HepG2 (cell line): Measurements from ENCODE around the gene MTX2. TPM values are rescaled to one million over a fixed set of nuclear protein-coding genes. Genes with fewer than 3 reads are reported as not detected.

Experiments
- ETV6 ChIP-seq: sonication (generic); formaldehyde crosslinking; conservative IDR thresholded peaks from 2 replicates; pipeline ENCODE4 v1.4.0; 2020; ENCODE audit warnings: missing genetic modification reagents
- HMG20B ChIP-seq: conservative IDR thresholded peaks from 2 replicates; pipeline ENCODE4 v1.6.1; 2016; ENCODE audit warnings: missing genetic modification reagents, missing compliant biosample characterization
- LCORL ChIP-seq, 2 experiments: fragments of 450-650 bp in 1 of 2; sonication (generic) in 1 of 2; formaldehyde crosslinking in 1 of 2; IDR thresholded peaks; 2 replicates each; pipeline versions ENCODE4 v1.5.0 to v1.6.1; 2017 to 2020; ENCODE audit warnings: antibody characterized with exemption in 1 of 2, missing genetic modification reagents in 1 of 2
- PITX1 ChIP-seq: sonication (generic); formaldehyde crosslinking; IDR thresholded peaks from 2 replicates; pipeline ENCODE4 v1.5.1; 2020; ENCODE audit warnings: mild to moderate bottlenecking, missing genetic modification reagents
- SAFB2 ChIP-seq: sonication (generic); formaldehyde crosslinking; IDR thresholded peaks from 2 replicates; pipeline ENCODE4 v1.5.1; 2020; ENCODE audit warnings: missing genetic modification reagents, low read depth, mild to moderate bottlenecking, borderline replicate concordance
- SRY ChIP-seq: sonication (generic); formaldehyde crosslinking; IDR thresholded peaks from 2 replicates; pipeline ENCODE4 v1.8.0; 2022; ENCODE audit warnings: mild to moderate bottlenecking, missing genetic modification reagents
- TEAD2 ChIP-seq: sonication (generic); formaldehyde crosslinking; IDR thresholded peaks from 2 replicates; pipeline ENCODE4 v1.9.0; 2021; ENCODE audit warnings: missing genetic modification reagents
- ZNF446 ChIP-seq: sonication (generic); formaldehyde crosslinking; IDR thresholded peaks from 2 replicates; pipeline ENCODE4 v1.5.0; 2020; ENCODE audit warnings: mild to moderate bottlenecking, missing genetic modification reagents
- ZNF629 ChIP-seq: sonication (generic); formaldehyde crosslinking; conservative IDR thresholded peaks from 2 replicates; pipeline ENCODE4 v1.5.0; 2020; ENCODE audit warnings: missing genetic modification reagents
- ZNF678 ChIP-seq: sonication (generic); formaldehyde crosslinking; IDR thresholded peaks from 2 replicates; pipeline ENCODE4 v1.4.0; 2020; ENCODE audit warnings: mild to moderate bottlenecking, missing genetic modification reagents
- ZNF780A ChIP-seq: sonication (generic); formaldehyde crosslinking; IDR thresholded peaks from 2 replicates; pipeline ENCODE4 v1.8.0; 2022; ENCODE audit warnings: mild to moderate bottlenecking, missing genetic modification reagents, moderate library complexity
- ZNF83 ChIP-seq: sonication (generic); formaldehyde crosslinking; IDR thresholded peaks from 2 replicates; pipeline ENCODE4 v1.4.0; 2020; ENCODE audit warnings: missing genetic modification reagents, mild to moderate bottlenecking, borderline replicate concordance
- ZSCAN29 ChIP-seq: sonication (generic); formaldehyde crosslinking; conservative IDR thresholded peaks from 2 replicates; pipeline ENCODE4 v1.4.0; 2020; ENCODE audit warnings: mild to moderate bottlenecking, missing genetic modification reagents
- polyA plus RNA-seq, 8 experiments: library from polyadenylated mRNA; depleted of rRNA in 3 of 8; stranded (reverse) in 7 of 8; unstranded in 1 of 8; fragments of >200 nt; fragmentation: Illumina TruSeq in 4 of 8; extraction: Trizol in 4 of 8; gene quantifications; 2 replicates each; pipeline versions ENCODE4 v1.2.1 to v1.2.3, GENCODE V29; 2011 to 2016; ENCODE audit warnings: low read depth in 4 of 8, missing spikeins in 1 of 8, mixed read lengths in 1 of 8; ENCODE audit not compliant: insufficient read depth in 1 of 8
- total RNA-seq, 5 experiments: library from RNA; depleted of rRNA; stranded (reverse); fragments of >200 nt; fragmentation: Illumina TruSeq; extraction: Trizol; gene quantifications; 2 replicates each; pipeline ENCODE4 v1.2.3, GENCODE V29; 2016; ENCODE audit warnings: low read depth in 1 of 5
- TF ChIP-seq, protein P1 (sequence below): sonication (generic); formaldehyde crosslinking; IDR thresholded peaks from 2 replicates; pipeline ENCODE4 v1.4.0; 2020; ENCODE audit warnings: mild to moderate bottlenecking, missing genetic modification reagents, borderline replicate concordance
- TF ChIP-seq, protein P2 (sequence below): sonication (generic); formaldehyde crosslinking; IDR thresholded peaks from 2 replicates; pipeline ENCODE4 v1.8.1; 2023; ENCODE audit warnings: missing genetic modification reagents, inconsistent platforms, borderline replicate concordance
- TF ChIP-seq, protein P3 (sequence below): sonication (generic); formaldehyde crosslinking; IDR thresholded peaks from 2 replicates; pipeline ENCODE4 v1.4.0; 2020; ENCODE audit warnings: missing genetic modification reagents; ENCODE audit errors: not compliant biosample characterization
- TF ChIP-seq, protein P4 (sequence below): IDR thresholded peaks from 2 replicates; pipeline ENCODE4 v1.6.1; 2016; ENCODE audit warnings: mild to moderate bottlenecking
- TF ChIP-seq, protein P5 (sequence below): sonication (generic); formaldehyde crosslinking; IDR thresholded peaks from 2 replicates; pipeline ENCODE4 v1.4.0; 2020; ENCODE audit warnings: missing genetic modification reagents, low read depth, mild to moderate bottlenecking, borderline replicate concordance

Gene MTX2
- total and polyA plus RNA-seq, 2 of the 13 experiments (the other 11 are each of a cell fraction or from before 2014, with no cell fraction given) = 58.1 to 75.7 TPM

DNA sequence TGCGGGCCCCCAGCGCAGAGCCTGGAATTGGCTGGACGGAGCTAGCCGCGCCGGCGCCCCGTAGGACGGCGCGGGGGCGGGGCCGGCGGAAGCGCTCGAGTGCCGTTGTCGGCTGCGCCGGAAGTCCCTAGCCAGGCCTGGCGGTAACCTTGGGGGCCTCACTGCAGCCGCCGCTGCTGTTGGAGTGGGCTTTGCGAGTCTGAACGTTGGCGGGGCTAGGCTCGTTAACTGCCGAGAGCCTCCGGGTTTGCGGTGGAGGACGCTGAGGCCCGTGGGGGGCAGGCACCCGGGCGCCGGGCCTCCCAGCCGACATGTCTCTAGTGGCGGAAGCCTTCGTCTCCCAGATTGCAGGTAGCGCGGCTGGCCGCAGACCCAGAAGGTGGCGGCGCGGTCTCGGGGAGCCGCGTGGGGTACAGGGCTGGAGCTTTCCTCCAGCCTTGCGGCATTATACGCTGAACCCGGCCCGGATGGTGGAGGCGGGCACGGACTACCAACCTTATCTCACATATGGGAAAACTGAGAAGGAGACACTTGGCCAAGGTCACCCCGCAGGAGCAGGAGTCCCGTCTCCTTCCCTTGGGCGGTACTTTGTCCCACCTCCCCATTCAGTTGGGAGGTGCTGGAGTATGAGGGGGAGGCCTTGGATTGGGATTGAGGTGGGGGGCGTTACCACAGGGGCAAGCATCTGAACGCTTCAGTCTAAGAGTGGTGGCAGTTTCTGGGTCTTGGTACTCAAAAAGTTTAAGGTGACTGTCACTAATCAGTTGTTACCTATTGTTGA is at the start of gene MTX2 (continued):
- TF ChIP-seq ZNF678 = peak; percentile 66; the same call in 1 of the 2 replicates
- 0 out of 2 replicates have a peak, but pooled peaks have one; percentile 25 for TF ChIP-seq TEAD2
- TF ChIP-seq HMG20B (CRISPR knock-in tag) = no peak
- peak; percentile 96 for TF ChIP-seq ZNF446 (CRISPR knock-in tag)
- TF ChIP-seq, protein P1, sequence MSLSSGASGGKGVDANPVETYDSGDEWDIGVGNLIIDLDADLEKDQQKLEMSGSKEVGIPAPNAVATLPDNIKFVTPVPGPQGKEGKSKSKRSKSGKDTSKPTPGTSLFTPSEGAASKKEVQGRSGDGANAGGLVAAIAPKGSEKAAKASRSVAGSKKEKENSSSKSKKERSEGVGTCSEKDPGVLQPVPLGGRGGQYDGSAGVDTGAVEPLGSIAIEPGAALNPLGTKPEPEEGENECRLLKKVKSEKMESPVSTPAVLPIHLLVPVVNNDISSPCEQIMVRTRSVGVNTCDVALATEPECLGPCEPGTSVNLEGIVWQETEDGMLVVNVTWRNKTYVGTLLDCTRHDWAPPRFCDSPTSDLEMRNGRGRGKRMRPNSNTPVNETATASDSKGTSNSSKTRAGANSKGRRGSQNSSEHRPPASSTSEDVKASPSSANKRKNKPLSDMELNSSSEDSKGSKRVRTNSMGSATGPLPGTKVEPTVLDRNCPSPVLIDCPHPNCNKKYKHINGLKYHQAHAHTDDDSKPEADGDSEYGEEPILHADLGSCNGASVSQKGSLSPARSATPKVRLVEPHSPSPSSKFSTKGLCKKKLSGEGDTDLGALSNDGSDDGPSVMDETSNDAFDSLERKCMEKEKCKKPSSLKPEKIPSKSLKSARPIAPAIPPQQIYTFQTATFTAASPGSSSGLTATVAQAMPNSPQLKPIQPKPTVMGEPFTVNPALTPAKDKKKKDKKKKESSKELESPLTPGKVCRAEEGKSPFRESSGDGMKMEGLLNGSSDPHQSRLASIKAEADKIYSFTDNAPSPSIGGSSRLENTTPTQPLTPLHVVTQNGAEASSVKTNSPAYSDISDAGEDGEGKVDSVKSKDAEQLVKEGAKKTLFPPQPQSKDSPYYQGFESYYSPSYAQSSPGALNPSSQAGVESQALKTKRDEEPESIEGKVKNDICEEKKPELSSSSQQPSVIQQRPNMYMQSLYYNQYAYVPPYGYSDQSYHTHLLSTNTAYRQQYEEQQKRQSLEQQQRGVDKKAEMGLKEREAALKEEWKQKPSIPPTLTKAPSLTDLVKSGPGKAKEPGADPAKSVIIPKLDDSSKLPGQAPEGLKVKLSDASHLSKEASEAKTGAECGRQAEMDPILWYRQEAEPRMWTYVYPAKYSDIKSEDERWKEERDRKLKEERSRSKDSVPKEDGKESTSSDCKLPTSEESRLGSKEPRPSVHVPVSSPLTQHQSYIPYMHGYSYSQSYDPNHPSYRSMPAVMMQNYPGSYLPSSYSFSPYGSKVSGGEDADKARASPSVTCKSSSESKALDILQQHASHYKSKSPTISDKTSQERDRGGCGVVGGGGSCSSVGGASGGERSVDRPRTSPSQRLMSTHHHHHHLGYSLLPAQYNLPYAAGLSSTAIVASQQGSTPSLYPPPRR (CRISPR knock-in tag) = no peak; the same call in 1 of the 2 replicates
- TF ChIP-seq PITX1 (CRISPR knock-in tag) = peak; percentile 87
- TF ChIP-seq ZNF629 (CRISPR knock-in tag) = no peak
- TF ChIP-seq, protein P2, sequence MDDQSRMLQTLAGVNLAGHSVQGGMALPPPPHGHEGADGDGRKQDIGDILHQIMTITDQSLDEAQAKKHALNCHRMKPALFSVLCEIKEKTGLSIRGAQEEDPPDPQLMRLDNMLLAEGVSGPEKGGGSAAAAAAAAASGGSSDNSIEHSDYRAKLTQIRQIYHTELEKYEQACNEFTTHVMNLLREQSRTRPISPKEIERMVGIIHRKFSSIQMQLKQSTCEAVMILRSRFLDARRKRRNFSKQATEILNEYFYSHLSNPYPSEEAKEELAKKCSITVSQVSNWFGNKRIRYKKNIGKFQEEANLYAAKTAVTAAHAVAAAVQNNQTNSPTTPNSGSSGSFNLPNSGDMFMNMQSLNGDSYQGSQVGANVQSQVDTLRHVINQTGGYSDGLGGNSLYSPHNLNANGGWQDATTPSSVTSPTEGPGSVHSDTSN (CRISPR knock-in tag) = 0 out of 2 replicates have a peak, but pooled peaks have one; percentile 27
- TF ChIP-seq ZNF83 (CRISPR knock-in tag) = no peak; the same call in 1 of the 2 replicates
- TF ChIP-seq, protein P3, sequence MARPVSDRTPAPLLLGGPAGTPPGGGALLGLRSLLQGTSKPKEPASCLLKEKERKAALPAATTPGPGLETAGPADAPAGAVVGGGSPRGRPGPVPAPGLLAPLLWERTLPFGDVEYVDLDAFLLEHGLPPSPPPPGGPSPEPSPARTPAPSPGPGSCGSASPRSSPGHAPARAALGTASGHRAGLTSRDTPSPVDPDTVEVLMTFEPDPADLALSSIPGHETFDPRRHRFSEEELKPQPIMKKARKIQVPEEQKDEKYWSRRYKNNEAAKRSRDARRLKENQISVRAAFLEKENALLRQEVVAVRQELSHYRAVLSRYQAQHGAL (CRISPR knock-in tag) = peak; percentile 72
- TF ChIP-seq SRY = peak; percentile 96
- TF ChIP-seq, protein P4, sequence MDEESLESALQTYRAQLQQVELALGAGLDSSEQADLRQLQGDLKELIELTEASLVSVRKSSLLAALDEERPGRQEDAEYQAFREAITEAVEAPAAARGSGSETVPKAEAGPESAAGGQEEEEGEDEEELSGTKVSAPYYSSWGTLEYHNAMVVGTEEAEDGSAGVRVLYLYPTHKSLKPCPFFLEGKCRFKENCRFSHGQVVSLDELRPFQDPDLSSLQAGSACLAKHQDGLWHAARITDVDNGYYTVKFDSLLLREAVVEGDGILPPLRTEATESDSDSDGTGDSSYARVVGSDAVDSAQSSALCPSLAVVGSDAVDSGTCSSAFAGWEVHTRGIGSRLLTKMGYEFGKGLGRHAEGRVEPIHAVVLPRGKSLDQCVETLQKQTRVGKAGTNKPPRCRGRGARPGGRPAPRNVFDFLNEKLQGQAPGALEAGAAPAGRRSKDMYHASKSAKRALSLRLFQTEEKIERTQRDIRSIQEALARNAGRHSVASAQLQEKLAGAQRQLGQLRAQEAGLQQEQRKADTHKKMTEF = peak; percentile 94
- peak; percentile 82; the same call in 1 of the 2 replicates for TF ChIP-seq ZNF780A (CRISPR knock-in tag)
- peak; percentile 82 for TF ChIP-seq ETV6 (CRISPR knock-in tag)
- TF ChIP-seq, protein P5, sequence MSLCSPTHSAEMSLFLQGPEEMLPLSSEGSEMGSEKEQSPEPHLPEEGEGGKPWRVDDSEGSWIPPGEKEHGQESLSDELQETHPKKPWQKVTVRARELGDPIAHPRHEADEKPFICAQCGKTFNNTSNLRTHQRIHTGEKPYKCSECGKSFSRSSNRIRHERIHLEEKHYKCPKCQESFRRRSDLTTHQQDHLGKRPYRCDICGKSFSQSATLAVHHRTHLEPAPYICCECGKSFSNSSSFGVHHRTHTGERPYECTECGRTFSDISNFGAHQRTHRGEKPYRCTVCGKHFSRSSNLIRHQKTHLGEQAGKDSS = peak; percentile 76; the same call in 1 of the 2 replicates
- 0 out of 2 replicates have a peak, but pooled peaks have one; percentile 58 for TF ChIP-seq ZSCAN29 (CRISPR knock-in tag)
- peak; percentile 52; the same call in 1 of the 2 replicates for TF ChIP-seq LCORL (IDR thresholded peaks at IDR 0.05)
- no peak; the same call in 1 of the 2 replicates for TF ChIP-seq LCORL (CRISPR knock-in tag; IDR thresholded peaks at IDR 0.05)
- TF ChIP-seq SAFB2 (CRISPR knock-in tag) = peak; percentile 94
